GM21619 (cell line): Measurements from ENCODE around the gene MYO5B.

Experiments used
- ATAC-seq: cut with Tn5 transposase; IDR thresholded peaks from one replicate; pipeline ENCODE4 v1.9.1; 2021; ENCODE audit not compliant: unreplicated experiment

MYO5B gene

GRCh38 chr18:50075772-50076171 is 119.2 kb downstream of the MYO5B start:
- no peak for ATAC-seq

- ATAC-seq = no peak
These were observed 120.5 kb downstream of the MYO5B start for GRCh38 chr18:50074404-50074803.

- no peak for ATAC-seq
These were observed 121.6 kb downstream of the MYO5B start for GRCh38 chr18:50073319-50073718.

GRCh38 chr18:50072146-50072545 is 122.8 kb downstream of the MYO5B start:
- no peak for ATAC-seq

GRCh38 chr18:50071397-50071796 is 123.5 kb downstream of the MYO5B start:
- no peak for ATAC-seq

GRCh38 chr18:50069422-50069821 is 125.5 kb downstream of the MYO5B start:
- no peak for ATAC-seq

- no peak for ATAC-seq
These were observed 129.4 kb downstream of the MYO5B start for GRCh38 chr18:50065527-50065926.

GRCh38 chr18:50065039-50065438 is 129.9 kb downstream of the MYO5B start:
- ATAC-seq = no peak

- no peak for ATAC-seq
These were observed 132.9 kb downstream of the MYO5B start for GRCh38 chr18:50061876-50062517.

- no peak for ATAC-seq
These were observed 134.1 kb downstream of the MYO5B start for GRCh38 chr18:50060822-50061221.

- no peak for ATAC-seq
These were observed 136.2 kb downstream of the MYO5B start for GRCh38 chr18:50058731-50059130.

- no peak for ATAC-seq
These were observed 137.9 kb downstream of the MYO5B start for GRCh38 chr18:50057009-50057408.

GRCh38 chr18:50056185-50056584 is 138.8 kb downstream of the MYO5B start:
- ATAC-seq = no peak

GRCh38 chr18:50055488-50055887 is 139.5 kb downstream of the MYO5B start:
- ATAC-seq = no peak

GRCh38 chr18:50053111-50053510 is 141.8 kb downstream of the MYO5B start:
- ATAC-seq = no peak

- no peak for ATAC-seq
These were observed 143.7 kb downstream of the MYO5B start for GRCh38 chr18:50051288-50051687.

GRCh38 chr18:50045126-50045525 is 149.8 kb downstream of the MYO5B start:
- ATAC-seq = no peak

- no peak for ATAC-seq
These were observed 150.5 kb downstream of the MYO5B start for GRCh38 chr18:50044402-50044801.

GRCh38 chr18:50042611-50043010 is 152.3 kb downstream of the MYO5B start:
- no peak for ATAC-seq

GRCh38 chr18:50039746-50040145 is 155.2 kb downstream of the MYO5B start:
- no peak for ATAC-seq

- ATAC-seq = no peak
These were observed 156.5 kb downstream of the MYO5B start for GRCh38 chr18:50038448-50038847.

- no peak for ATAC-seq
These were observed 160.9 kb downstream of the MYO5B start for GRCh38 chr18:50034029-50034428.

- no peak for ATAC-seq
These were observed 161.9 kb downstream of the MYO5B start for GRCh38 chr18:50033004-50033403.
